Measurements from ENCODE around the gene UBE2L5. TPM values are rescaled to one million over a fixed set of nuclear protein-coding genes. Genes with fewer than 3 reads are reported as not detected.
A peak's percentile ranks its signal among the peaks of the same experiment; 100 is the strongest.
"Not testable (repeated sequence)": the region's sequence is repeated elsewhere in the genome, so short reads cannot be mapped to it uniquely, and the experiment has no call there.

UBE2L5 gene
- polyA plus RNA-seq, 3 donors = 0.46 to 1.1 (median 0.47) TPM

DNA sequence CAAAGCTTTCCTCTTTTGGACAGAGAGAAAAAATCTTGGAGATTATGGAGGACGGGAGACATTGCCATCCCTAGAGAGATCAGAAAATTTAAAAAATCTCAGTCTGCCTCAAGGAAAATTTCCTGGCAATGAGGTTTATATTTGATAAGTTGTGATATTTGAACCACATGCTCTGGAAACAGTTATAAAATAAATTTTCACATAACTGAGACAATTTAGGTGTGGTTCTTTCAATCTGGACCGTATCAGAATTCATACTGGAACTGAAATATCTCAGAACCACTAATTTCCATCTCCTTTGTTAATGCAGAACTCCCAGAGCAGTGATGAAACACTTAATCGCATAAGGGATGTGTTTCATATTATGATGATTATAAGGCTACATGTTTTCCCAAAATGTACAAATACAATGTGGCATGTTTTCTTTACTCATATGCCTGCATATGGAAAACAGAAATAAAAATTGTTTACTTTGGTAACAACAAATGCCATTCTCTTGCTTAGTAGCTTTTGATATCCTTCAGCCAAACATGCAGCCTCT is 13.7 kb downstream of the UBE2L5 start:
- DNase-seq (ENCODE audit: low read depth in 3 of 3, low spot score in 2 of 3) = no peak

DNA sequence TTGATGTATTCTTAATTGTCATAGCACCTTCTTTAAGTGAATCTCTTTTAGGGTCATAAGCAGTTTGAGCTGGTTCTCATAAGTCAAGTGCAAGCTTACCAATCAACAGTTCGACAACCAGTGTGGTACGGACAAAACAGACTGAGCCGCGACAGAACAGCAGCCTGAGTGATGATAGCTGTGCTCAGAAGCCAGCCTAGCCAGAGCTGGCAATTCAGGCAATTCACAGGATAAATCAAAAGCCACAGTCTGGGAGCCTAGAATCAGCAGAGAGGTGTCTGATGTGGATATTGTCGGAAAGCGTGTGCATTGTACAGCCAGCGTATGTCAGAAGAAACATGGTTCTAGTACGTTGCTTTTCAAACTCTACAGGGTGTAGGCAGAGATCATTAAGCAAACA is 14.9 kb downstream of the UBE2L5 start:
- DNase-seq (ENCODE audit: low read depth in 3 of 3, low spot score in 2 of 3) = no peak

DNA sequence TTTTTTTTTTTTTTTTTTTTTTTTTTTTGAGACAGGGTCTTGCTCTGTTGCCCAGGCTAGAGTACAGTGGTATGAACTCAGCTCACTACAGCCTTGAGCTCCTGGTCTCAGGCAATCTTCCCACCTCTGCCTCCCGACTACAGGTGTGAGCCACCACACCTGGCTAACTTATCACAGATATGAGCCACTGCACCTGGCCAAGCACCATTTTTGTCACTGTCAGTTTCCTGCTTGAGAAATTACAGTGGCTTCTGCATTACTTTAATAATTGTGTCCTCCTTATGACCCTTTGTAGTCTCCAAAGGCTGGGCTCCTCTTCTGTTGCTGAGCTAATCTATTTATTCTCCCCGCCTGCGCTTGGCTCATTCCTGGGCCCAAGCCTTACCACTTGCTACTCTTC is 16.0 kb downstream of the UBE2L5 start:
- DNase-seq (ENCODE audit: low read depth in 3 of 3, low spot score in 2 of 3) = no peak

DNA sequence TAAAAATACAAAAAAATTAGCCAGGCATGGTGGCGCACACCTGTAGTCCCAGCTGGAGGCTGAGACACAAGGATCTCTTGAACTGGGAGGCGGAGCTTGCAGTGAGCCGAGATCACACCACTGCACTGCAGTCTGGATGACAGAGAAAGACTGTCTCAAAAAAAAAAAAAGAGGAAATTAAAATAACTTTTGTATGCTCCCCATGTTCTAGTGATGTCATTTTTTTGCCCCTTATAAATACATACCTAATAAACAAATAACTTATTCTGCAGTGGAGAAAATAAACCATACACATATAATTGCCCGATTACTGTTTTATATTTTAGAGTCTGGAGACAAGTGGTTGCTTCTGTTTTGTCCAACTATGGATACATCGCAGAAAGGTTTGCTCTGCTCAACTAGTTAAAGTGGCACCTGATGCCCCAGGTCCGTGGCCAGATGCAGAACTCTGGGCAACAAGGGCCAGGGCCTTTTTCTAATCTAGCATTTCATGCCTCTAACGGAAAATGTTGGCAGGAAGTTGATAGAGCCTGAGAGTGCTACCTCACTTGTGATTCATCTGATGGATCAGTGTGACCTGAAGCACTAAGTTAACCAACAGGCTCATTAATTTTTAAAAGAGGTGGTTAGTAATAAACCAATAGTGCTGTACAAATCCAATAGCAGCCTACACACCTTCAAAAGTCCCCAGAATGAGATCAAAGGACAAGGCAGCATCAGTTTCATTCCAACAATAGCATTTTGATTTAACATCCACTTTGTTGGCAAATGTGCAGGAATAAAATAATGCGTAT is 18.8 kb downstream of the UBE2L5 start:
- no peak for DNase-seq (ENCODE audit: low read depth in 3 of 3, low spot score in 2 of 3)

DNA sequence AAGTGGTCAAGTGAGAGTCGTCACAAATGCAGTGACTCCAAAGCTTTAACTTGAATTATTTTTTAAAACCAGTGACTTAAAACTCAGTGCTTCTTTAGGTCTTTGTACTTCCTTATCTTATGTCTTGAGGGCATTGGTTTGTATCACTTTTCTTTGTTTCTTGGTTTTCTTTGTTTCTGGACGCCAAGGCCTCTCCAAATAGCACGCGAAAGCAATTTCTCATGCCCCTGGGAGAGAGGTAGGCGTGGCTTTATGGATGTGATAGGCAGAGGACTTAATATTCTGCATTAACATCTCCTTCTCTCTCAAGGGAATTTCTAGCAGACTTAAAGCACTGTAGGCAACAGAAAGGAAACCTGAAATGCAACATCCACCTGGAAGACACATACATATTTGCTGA is 20.6 kb downstream of the UBE2L5 start:
- DNase-seq (ENCODE audit: low read depth in 3 of 3, low spot score in 2 of 3) = no peak

DNA sequence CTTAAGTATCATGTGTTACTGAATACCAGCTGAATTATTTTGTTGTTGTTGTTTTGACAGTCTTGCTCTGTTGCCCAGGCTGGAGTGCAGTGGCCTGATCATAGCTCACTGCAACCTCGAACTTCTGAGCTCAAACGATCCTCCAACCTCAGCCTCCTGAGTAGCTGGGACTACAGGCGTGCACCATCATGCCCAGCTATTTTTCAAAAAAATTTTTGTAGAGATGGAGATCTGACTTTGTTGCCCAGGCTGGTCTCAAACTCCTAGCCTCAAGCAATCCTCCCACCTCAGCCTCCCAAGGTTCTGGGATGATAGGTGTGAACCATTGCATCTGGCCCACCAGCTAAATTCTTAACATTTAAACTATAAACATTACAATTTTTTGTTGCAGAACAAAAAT is 21.2 kb downstream of the UBE2L5 start:
- DNase-seq (ENCODE audit: low read depth in 3 of 3, low spot score in 2 of 3) = not testable (repeated sequence)

DNA sequence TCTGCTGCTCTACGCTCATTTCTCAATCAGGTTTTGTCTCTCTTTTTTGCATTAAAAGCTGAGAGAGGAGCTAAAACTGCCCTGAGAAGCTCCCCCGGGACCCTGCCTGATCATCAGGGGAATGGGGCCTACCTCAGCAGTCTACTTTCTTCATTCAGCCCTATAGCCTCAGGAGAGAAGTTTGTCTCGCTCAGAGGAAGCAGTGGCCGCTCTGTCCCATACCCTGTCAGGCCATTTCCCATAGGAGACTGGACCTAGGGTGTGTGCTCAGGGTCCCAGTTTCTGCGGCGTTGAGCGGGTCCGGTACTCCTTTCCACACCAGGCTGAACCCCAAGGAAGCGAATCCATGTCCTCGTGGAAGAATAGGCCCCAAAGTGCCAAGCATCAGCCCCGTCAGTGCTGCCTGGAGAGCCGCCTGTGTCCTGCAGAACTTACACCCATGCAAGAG is 21.7 kb downstream of the UBE2L5 start:
- no peak for DNase-seq (ENCODE audit: low read depth in 3 of 3, low spot score in 2 of 3)

DNA sequence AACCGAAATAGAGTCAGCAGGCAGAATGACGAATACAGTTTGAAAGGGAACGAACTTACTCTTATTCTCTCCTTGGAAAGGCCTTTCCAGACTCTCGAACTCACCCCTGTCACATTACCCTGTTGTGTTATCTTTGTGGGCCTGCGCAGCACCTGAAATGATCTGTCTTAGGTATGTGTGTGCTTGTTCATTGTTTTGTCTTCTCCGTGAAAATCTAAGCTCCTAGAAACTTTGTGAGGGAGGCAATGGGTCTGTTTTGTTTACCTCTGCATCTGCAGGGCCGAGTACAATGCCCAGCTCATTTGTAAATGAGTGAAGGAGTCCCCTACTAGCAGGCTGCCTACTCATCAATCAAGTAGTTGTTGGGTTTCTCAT is 23.8 kb downstream of the UBE2L5 start:
- no peak for DNase-seq (ENCODE audit: low read depth in 3 of 3, low spot score in 2 of 3)

DNA sequence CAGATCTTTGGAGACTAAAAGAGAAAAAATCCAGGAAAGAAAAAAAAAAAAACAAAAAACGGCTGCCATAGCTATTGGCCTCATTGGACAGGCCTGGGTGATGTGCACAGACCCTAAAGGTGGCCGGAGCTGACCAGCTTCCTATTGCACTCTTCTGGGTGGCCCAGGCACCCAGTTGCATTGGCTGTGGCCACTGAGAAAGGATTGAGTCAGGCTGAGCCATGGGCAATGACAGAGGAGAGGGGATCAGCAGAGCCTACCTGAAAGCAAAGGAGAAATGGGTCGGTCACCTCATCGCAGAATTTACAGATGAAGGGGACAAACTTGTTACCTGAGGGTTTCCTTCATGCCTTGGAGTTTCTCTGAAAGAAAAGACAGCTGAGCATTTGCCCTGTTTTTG is 26.1 kb downstream of the UBE2L5 start:
- DNase-seq (ENCODE audit: low read depth in 3 of 3, low spot score in 2 of 3) = no peak

DNA sequence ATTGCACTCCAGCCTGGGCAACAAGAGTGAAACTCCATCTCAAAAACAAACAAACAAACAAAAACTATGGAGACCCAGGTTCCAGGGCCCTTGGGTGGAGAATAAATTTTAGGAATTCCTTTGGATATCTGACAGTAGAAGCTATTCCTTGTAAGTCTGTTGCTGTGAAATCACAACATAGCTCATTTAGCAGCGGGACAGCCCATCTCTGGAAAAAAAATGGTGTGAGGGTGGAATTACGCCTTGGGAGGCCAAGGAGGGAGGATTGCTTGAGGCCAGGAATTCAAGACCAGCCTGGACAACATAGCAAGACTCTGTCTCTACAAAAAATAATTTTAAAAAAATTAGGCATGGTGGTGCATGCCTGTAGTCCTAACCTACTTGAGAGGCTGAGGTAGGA is 27.8 kb downstream of the UBE2L5 start:
- no peak for DNase-seq (ENCODE audit: low read depth in 3 of 3, low spot score in 2 of 3)

DNA sequence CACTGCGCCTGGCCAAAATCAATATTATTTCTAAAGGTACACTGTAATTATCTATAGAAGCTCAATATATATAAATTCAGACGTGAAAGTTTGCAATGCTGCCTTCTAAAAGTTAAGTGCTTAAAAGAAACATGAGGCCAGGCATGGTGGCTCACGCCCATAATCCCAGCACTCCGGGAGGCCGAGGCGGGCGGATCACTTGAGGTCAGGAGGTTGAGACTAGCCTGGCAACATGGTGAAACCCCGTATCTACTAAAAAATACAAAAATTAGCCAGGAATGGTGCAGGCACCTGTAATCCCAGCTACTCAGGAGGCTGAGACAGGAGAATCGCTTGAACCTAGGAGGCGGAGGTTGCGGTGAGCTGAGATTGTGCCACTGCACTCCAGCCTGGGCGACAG is 29.2 kb downstream of the UBE2L5 start:
- not testable (repeated sequence) for DNase-seq (ENCODE audit: low read depth in 3 of 3, low spot score in 2 of 3)

DNA sequence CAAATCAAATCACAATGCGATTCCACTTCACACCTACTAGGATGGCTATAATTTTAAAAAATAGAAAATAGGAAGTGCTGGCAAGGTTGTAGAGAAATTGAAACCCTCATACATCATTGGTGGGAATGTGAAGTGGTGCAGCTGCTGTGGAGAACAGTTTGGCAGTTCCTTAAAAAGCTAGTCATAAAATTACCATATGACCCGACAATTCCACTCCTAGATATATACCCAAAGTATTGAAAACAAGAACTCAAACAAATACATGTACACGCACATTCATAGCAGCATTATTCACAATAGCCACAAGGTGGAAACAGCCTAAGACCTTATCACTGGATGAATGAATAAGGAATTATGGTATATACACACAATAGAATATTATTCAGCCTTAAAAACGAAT is 31.4 kb downstream of the UBE2L5 start:
- DNase-seq (ENCODE audit: low read depth in 3 of 3, low spot score in 2 of 3) = no peak

DNA sequence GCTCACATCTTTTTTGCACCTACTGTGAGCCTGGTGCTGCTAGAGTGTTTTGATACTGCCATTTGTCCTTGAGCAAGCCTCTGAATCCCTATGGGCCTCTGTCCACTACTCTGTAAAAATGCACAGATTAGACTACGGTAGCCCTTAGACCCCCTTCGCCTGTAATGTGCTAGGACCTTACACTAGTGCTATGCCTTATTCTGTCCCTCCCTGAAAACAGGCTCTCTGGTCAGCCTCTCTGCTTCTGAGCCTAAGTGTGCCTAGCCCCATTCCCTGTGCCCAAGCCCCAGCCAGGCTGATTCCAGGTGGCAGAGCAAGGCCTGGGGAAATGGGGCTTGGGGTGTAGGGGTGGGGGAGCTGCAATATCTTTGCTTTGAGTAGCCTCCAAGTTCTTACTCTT is 32.7 kb downstream of the UBE2L5 start:
- DNase-seq (ENCODE audit: low read depth in 3 of 3, low spot score in 2 of 3) = no peak

DNA sequence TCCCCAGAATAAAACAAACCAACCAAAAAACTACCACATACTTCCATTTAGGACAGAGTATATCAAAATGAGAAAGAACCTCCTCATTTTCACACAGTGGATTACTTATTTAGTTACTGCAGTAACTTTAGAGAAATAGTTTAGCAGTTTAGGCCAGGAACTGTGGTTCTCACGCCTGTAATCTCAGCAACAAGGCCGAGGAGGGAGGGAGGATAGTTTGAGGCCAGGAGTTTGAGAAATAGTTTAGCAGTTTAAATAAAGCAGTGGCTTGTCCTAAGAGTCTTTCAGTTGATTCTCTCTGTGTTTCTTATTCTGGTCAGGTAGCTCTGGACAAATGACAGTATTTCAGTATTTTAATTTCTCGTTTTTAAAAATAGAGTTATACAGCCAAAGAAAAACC is 34.0 kb downstream of the UBE2L5 start:
- no peak for DNase-seq (ENCODE audit: low read depth in 3 of 3, low spot score in 2 of 3)

DNA sequence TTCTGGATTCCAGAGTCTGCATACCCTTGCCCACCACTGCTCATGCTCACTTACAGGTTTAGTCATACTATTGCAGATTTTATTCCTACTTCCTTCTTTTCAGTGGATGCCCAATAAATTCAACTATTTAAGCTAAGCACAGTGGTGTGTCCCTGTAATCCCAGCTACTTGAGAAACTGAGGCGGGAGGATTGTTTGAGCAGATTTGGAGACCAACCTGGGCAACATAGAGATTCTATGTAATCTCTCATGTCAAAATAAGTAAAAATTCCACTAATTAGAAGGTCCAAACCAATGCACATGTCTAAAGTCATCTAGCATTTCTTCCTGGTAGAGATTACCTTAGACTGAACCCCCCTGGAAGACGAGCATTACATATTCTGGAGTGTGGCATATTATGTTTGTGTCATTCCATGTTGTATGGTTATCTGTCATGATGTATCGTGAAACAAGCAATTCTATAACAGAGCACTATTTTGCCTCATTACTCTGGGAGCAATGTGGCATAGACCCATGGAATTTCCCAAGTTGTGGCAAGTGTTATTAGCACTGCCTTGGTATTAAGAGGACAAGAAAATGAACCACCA is 35.1 kb downstream of the UBE2L5 start:
- DNase-seq (ENCODE audit: low read depth in 3 of 3, low spot score in 2 of 3) = no peak

DNA sequence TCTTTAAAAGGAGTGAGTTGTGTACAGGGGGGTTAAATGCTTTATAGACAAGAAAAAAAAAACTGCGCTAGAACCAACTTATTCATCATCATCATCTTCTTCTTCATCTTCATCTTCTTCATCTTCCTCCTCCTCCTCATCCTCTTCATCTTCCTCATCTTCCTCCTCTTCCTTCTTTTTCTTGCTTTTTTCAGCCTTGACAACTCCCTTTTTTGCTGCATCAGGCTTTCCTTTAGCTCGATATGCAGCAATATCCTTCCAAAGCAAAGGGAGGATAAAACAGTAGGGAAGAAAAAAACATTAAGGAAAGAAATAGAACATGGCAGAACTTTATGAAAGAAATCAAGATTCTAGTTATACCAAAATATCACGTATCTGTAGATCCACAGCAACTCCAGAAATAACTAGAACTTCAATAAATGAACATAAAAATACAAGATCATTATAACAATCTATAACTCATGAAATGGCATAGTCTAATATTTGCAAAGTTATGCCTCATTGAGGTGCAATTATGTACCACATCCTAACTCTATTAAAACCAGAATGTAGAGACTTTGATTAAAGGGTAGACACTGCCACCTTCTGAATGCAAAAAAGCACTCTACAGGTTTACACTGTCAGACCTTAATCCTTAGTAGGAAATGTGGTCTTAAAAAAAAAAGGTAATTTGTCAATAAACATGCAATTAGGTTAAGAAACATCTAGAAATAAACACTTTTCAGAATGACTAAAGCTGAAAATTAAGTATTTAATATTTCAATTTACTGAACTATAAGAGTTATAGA is 39.2 kb downstream of the UBE2L5 start:
- DNase-seq (ENCODE audit: low read depth in 3 of 3, low spot score in 2 of 3) = not testable (repeated sequence)

DNA sequence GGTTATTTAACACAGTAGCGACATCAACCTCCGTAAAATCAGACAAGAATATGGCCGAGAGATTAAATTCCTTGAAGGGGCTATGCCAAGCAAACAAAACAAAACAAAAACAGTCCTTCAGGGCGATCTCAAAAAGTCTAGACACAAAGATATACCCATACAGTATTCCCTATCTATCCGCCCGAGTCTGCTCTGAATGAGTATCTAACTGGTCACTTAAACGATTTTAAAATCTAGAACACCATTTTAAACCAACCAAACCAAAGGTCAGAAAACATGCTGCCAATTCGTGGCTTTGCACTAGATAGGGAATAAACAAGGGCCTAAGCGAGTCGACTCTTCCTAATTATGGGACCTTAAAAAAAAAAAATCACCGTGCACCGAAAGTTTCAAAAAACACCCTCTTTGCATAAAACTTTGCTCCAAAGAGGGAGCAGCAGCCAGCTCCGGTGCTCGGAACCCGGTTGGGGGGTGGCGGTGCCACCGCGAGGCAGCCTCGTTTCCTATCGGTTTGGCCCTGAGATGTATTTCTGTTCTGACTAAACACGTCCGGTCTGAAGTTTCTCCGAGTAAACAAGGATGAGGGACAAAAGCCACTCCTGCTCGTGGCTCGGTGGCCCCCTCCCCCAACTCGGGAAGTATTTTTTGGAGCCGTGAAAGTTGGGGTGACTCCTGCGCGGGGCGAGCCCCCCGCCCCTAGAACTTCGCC is 41.6 kb downstream of the UBE2L5 start:
- DNase-seq (ENCODE audit: low read depth in 3 of 3, low spot score in 2 of 3) = no peak

DNA sequence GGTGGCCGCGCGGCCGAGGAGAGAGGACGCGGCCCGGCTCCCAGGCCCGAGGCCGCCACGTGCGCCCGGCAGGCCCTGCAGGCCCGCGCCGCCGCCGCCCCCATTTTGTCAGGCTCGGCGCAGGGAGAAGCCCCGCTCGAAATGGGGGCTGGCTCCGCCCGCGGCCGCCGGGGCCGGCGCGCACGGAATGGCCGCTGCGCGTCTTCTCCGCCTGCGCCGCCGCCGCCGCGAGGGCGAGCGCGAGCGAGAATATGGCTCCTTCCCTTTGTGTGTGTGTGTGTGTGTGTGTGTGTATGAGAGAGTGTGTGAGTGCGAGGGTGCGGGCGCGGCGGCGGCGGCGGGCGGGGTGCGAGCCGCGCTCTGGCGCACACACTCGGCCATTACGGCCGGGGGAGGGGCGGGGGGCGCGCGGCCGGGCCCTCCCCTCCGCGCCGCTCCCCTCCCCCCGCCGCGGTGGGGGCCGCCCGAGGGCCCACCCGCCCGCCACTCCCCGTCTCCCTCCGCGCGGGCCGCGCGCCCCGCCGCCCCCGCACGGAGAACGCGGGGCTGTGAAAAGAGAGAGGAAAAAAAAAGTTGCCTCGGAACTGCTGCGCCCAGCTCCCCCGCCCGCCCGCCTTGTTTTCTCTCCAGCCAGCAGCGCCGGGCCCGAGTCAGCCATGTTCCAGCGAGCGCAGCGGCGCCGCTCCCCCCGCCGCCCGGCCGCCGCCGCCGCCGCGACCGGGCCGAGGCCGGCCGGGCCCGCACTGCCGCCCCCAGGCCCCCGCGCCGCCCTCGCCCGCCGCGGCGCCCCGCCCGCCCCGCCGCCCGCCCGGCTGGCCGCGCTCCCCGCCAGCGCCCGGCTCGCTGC is 42.4 kb downstream of the UBE2L5 start:
- peak in 2 of 3 donors; percentile 49 to 61 for DNase-seq (ENCODE audit: low read depth in 3 of 3, low spot score in 2 of 3)

DNA sequence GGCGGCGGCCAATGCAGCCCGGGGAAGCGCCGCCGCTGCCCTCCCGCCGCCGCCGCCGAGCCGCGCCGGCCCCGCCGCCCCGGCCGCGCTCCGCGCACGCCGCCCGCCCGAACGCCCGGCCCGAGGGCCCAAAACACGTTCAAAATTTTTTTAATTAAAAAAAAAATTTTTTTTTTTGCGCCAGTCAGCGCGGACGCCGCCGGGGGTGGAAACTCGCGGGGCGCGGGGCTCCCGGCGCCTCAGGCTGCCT is 43.0 kb downstream of the UBE2L5 start:
- DNase-seq (ENCODE audit: low read depth in 3 of 3, low spot score in 2 of 3) = no peak
